H54 (cell line): ENCODE measurements around the gene UGT3A2.

Experiments used
- DNase-seq: peaks from one replicate; pipeline ENCODE4 v3.0.0; 2011; ENCODE audit warnings: low spot score, mixed read lengths; ENCODE audit not compliant: insufficient read length
- FAIRE-seq: peaks from 3 replicates; lab custom pipeline; 2011; peaks lifted over from hg19 to GRCh38; lab: Jason Lieb, UNC
- POLR2A ChIP-seq: IDR thresholded peaks from 2 replicates; pipeline ENCODE4 v1.6.1; 2011; ENCODE audit warnings: low read depth, mild to moderate bottlenecking, low read length

Gene UGT3A2

GRCh38 chr5:36066001-36066539, 612 bp downstream of the UGT3A2 start:
- FAIRE-seq (no peak), DNase-seq (no peak)
- TF ChIP-seq POLR2A = no peak

- FAIRE-seq (no peak), DNase-seq (no peak)
- no peak for TF ChIP-seq POLR2A
These were observed 6.2 kb downstream of the UGT3A2 start for GRCh38 chr5:36060420-36060887.

- DNase-seq (no peak), FAIRE-seq (no peak)
- TF ChIP-seq POLR2A = no peak
These were observed 6.9 kb downstream of the UGT3A2 start for GRCh38 chr5:36059571-36060419.

- no peak for DNase-seq
- TF ChIP-seq POLR2A = no peak
- no peak for FAIRE-seq
These were observed 7.9 kb downstream of the UGT3A2 start for GRCh38 chr5:36058776-36059175.

DNA sequence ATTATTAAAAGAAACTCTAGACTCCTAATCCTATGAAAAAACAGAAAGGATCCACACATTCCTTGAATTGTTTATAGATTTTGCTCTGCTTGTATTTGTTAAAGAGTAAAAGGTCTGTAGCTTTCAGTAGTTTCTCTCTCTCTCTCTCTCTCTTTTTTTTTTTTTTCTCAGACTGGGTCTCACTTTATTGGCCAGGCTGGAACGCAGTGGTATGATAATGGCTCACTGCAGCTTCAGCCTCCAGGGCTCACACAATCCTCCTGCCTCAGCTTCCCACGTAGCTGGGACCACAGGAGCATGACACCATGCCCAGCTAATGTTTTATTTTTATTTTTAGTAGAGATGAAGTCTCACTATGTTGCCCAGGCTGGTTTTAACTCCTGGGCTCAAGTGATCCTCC, 9.3 kb downstream of the UGT3A2 start:
- DNase-seq (no peak), FAIRE-seq (no peak)
- TF ChIP-seq POLR2A = no peak

- FAIRE-seq = no peak
- no peak for TF ChIP-seq POLR2A
- DNase-seq = no peak
These were observed 10.3 kb downstream of the UGT3A2 start for GRCh38 chr5:36056422-36056821.

DNA sequence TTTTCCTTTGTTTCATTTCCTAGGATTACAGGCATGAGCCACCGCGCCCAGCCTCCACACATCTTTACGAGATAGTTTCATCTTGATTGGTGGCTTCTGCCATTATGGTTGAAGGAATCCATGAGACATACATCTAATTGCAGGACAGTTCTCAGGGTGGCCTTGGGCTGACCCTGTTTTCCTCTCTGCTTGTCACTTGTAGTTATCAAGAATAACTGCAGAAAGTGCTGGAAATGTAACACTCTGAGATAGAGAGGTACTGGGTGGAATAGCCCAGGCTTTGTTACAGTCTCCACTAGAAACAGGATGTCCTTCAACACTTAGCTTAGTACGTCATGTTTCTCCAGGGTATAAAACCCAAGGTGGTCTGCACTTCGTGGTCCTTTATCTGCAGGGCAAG, 10.7 kb downstream of the UGT3A2 start:
- DNase-seq = no peak
- no peak for TF ChIP-seq POLR2A
- no peak for FAIRE-seq

GRCh38 chr5:36054647-36055046, 12.0 kb downstream of the UGT3A2 start:
- FAIRE-seq (no peak), DNase-seq (no peak)
- no peak for TF ChIP-seq POLR2A

DNA sequence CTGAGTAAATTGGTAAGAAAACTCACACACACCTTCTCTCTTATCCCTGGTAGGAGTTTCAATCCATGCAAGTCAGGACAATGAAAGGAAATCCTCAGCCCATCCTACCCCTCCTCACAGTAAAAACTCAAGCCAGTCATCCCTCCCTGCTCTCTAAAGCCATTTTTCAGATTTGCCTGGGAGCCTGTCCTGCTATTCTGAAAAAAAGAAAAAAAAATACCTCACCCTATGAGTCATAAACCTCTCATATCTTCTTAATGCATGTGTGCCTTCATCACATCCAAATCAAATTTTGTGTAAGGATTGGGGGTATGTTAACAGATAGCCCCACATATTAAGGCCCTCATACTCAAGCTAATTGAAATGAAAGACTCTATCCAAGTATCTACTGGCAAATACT, 14.1 kb downstream of the UGT3A2 start:
- FAIRE-seq (no peak), DNase-seq (no peak)
- TF ChIP-seq POLR2A = no peak

- FAIRE-seq (no peak), DNase-seq (no peak)
- TF ChIP-seq POLR2A = no peak
These were observed 16.7 kb downstream of the UGT3A2 start for GRCh38 chr5:36049949-36050348.

DNA sequence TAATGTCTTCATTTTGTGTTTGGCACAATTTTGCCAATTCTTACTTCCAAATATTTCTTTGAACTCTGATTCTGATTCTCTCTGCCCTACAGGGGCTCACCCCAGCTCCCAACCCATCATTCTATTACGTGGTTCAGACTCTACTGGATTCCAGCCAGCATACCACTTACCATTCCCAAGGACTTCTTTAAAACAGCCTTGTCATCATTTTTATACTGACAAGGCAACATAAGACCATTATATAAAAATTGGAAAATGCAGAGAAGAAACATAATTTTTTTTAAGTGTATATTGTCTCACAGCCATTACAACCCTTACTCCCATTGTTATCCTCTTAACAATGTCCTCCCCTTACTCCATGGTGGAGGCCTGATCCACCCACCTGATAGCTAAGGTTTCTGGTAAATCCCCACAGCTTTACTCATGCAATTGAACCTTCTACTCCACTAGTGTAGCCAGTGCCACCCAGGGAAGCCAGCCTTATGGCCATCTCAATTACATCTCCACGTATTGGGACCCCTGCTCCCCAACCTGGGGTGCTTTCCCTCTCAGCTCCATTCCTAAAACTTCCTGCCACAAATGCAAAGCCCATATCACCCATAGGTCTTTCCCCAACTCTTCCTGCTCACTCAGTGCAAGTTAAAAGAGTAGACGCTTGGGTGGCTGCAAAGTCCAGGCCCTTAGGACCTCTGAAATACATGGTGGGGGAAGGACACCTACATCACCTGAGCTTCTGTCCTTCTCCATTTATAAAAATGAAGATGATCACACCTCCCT, 19.1 kb downstream of the UGT3A2 start:
- no peak for FAIRE-seq
- no peak for TF ChIP-seq POLR2A

DNA sequence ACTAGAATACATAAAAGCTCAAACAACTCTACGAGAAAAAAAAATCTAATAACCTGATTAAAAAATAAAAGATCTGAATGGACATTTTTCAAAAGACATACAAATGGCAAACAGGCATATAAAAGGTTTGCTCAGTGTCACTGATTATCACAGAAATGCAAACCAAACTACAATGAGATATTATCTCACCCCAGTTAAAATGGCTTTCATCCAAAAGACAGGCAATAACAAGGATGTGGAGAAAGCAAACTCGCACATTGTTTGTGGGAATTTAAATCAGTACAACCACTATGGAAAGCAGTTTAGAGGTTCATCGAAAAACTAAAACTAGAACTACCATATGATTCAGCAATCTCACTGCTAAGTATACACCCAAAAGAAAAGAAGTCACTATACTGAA, 20.8 kb downstream of the UGT3A2 start:
- TF ChIP-seq POLR2A = no peak
- FAIRE-seq (no peak), DNase-seq (no peak)

More for the DNA sequence above, 19.1 kb downstream of the UGT3A2 start:
- no peak for DNase-seq

GRCh38 chr5:36041537-36041845, 25.2 kb downstream of the UGT3A2 start:
- no peak for FAIRE-seq
- TF ChIP-seq POLR2A = no peak
- DNase-seq = no peak
